AG04449 (cell line): ENCODE data around the gene TOMM40L.

Source experiments
- CTCF ChIA-PET: fragments of 350-600 bp; formaldehyde crosslinking; extraction: SDS; loops from one replicate; lab custom pipeline; 2021; ENCODE audit warnings: antibody characterized with exemption; lab: Yijun Ruan, JAX
- POLR2A ChIA-PET: fragments of 400-600, 350-600 bp; formaldehyde crosslinking; extraction: SDS; loops from one replicate; lab custom pipeline; 2020; ENCODE audit warnings: antibody characterized with exemption, inconsistent platforms; lab: Yijun Ruan, JAX
- DNase-seq: peaks from one replicate; pipeline ENCODE4 v3.0.0-alpha.2; 2010; ENCODE audit warnings: low read depth, low spot score
- H3K4me3 ChIP-seq: 2 replicates; pipeline ENCODE4 v1.5.1; 2011; ENCODE audit warnings: low read depth, mild to moderate bottlenecking, control low read depth, low read length
- TF ChIP-seq, protein P1 (sequence below): IDR thresholded peaks from one replicate; pipeline ENCODE4 v1.5.1; 2011; ENCODE audit warnings: mild to moderate bottlenecking, moderate library complexity, low read length, control low read depth, inconsistent platforms; ENCODE audit not compliant: insufficient read depth; ENCODE audit errors: missing control alignments

Gene TOMM40L

DNA sequence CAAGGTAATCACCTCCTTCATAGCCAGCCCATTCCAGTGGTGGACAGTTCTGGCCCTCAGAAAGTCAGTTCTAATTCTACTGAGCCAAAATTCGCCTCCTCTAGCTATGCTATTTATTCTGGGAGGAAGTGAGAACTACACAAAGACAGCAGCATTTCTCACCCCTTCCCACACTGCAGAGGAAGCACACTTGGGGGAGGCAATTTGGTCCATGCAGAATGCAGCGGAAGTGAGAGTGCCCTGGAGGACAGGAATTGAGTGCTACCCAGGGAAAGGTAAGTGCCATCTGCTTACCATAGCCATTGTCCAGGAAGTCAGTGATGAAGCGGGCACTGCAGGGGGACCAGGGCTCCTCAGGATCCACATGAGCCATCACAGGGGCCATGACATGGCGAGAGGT is 30.7 kb upstream of the TOMM40L start:
- POLR2A ChIA-PET: no interaction called here
- no peak overlapping the region for H3K4me3 ChIP-seq
- TF ChIP-seq, protein P1, sequence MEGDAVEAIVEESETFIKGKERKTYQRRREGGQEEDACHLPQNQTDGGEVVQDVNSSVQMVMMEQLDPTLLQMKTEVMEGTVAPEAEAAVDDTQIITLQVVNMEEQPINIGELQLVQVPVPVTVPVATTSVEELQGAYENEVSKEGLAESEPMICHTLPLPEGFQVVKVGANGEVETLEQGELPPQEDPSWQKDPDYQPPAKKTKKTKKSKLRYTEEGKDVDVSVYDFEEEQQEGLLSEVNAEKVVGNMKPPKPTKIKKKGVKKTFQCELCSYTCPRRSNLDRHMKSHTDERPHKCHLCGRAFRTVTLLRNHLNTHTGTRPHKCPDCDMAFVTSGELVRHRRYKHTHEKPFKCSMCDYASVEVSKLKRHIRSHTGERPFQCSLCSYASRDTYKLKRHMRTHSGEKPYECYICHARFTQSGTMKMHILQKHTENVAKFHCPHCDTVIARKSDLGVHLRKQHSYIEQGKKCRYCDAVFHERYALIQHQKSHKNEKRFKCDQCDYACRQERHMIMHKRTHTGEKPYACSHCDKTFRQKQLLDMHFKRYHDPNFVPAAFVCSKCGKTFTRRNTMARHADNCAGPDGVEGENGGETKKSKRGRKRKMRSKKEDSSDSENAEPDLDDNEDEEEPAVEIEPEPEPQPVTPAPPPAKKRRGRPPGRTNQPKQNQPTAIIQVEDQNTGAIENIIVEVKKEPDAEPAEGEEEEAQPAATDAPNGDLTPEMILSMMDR: no peak
- CTCF ChIA-PET: interaction anchor here (1.2 to 26.1 kb wide), 3 partner anchors 12 to 189 kb away, joined by 8 to 758 read pairs (median 96); partner anchors contain the start of genes APOA2, FCER1G and TOMM40L
- no peak for DNase-seq

- POLR2A ChIA-PET: no interaction called here
- CTCF ChIA-PET: interaction anchor here (3.5 to 26.1 kb wide), 2 partner anchors 13 to 23 kb away, joined by 16 to 758 read pairs; partner anchors contain the start of genes APOA2, FCER1G and TOMM40L
- H3K4me3 ChIP-seq: no peak overlapping the region
- TF ChIP-seq, protein P1: no peak
- DNase-seq: no peak
Observed at GRCh38 chr1:161196111-161196510, 29.7 kb upstream of the TOMM40L start.

DNA sequence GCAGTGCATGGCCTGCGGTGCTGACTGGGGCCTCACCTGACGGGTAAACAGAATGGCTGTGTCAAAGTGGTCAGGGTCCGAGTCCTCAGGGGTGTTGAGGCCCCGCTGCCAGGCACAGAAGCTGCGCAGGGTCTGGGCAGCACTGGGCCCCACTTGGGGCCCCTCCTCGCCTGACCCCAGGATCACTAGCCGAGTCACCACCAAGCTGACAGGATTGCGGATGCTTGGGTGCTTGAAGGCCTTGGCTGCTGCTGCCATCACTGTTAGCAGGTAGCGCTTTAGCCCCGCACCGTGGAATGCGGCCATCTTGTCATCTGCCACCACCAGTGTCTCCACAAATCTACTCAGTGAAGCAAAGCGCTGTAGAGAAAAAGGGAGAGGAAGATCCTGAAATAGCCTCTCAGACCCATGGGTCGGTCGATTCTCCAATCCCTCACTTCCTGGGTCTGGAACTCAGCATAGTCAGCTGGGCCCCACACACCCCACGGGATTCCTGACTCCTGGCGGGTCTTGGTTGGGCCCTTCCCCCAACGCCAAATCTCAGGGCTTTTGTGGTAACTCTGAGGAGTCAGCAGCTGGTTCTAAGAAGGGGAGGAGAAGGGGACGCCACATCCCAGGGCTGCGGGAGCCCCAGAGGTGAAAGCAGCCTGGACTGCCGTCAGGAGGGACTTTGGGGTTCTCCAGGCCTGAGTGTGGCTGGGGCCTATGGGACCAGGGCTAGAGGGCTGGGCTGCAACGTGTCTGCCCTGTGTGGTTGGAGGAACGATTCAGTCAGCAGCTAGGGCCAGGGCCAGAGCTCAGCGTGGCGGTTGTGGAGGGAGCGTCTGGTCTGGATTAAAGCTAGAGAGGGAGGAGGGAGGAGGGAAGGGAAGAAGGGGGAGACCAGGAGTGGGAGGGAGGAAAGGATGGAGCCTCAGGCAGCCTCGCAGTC is 29.1 kb upstream of the TOMM40L start:
- CTCF ChIA-PET: interaction anchor here (0.7 to 26.1 kb wide), 7 partner anchors 8 to 186 kb away, joined by 3 to 758 read pairs (median 12); partner anchors contain the start of genes APOA2, FCER1G and TOMM40L

GRCh38 chr1:161197560-161198193 is 28.2 kb upstream of the TOMM40L start:
- no peak for DNase-seq
- peak overlapping the region; percentile 58 for H3K4me3 ChIP-seq
- TF ChIP-seq, protein P1: no peak
- ChIA-PET POLR2A (interaction anchor here (0.6 to 1.7 kb wide), 9 partner anchors 14 to 32 kb away, joined by 3 to 6 read pairs (median 4); partner anchors contain the start of genes PPOX and TOMM40L), CTCF (interaction anchor here (0.7 to 26.1 kb wide), 8 partner anchors 9 to 185 kb away, joined by 3 to 758 read pairs (median 8); partner anchors contain the start of genes APOA2, FCER1G and TOMM40L)

More for the DNA sequence above, 29.1 kb upstream of the TOMM40L start:
- POLR2A ChIA-PET: interaction anchor here (0.6 to 1.5 kb wide), 6 partner anchors 15 to 36 kb away, joined by 3 to 5 read pairs (median 3); partner anchors contain the start of genes PPOX and TOMM40L
- TF ChIP-seq, protein P1: no peak
- peak overlapping the region; percentile 58 for H3K4me3 ChIP-seq
- no peak for DNase-seq

DNA sequence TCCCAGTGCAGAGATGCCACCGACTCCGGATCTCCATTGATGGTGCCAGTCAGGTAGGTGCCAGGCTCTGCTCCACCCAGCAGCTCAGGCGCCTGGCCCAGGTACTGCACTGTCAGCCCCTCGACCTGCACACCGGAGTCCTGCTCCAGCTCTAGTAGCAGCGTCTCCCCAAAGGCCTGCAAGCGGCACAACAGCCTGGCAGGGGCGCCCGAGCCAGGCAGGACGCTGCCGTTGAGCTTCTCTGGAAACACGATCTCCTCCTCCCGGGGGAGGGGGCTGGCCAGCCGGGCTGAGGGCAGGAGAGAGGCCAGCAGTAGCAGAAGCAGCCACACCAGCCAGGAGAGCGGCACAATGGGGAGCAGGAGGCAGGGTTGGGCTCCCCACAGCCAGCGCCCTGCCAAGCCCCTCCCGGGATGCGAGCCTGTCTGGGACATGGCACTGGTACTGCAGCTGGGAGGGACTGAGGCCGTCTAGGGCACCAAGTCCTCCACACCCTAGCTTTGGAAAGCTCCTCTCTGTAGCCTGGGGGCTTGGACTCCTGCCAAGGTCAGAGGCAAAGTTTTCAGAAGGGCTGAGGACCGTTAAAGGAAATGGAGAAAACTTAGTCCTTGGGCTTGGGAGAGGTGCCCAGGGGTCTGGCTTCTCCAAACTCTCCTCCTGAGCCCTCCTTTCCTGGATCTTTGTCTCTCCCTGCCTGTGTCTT is 27.5 kb upstream of the TOMM40L start:
- ChIA-PET CTCF (interaction anchor here (1.2 to 26.1 kb wide), 5 partner anchors 16 to 184 kb away, joined by 3 to 758 read pairs (median 16); partner anchors contain the start of genes APOA2, FCER1G and TOMM40L), POLR2A (interaction anchor here (0.6 to 1.7 kb wide), 8 partner anchors 15 to 39 kb away, joined by 3 to 6 read pairs (median 3); partner anchors contain the start of genes FCER1G and USP21)
- TF ChIP-seq, protein P1: peak; percentile 20
- peak overlapping the region; percentile 58 for H3K4me3 ChIP-seq
- DNase-seq: no peak
